GM12878 (cell line): ENCODE data around the gene PPP1R13B. TPM values are rescaled to one million over a fixed set of nuclear protein-coding genes. Genes with fewer than 3 reads are reported as not detected.

Experiments
- BACH1 ChIP-seq: fragments of 450-650 bp; IDR thresholded peaks from 2 replicates; pipeline ENCODE4 v1.6.1; 2017; ENCODE audit warnings: mild to moderate bottlenecking, borderline replicate concordance
- HCFC1 ChIP-seq: fragments of 150-350 bp; IDR thresholded peaks from 2 replicates; pipeline ENCODE4 v1.6.1; 2014; ENCODE audit warnings: low read length
- IKZF1 ChIP-seq: fragments of 450-650 bp; conservative IDR thresholded peaks from 2 replicates; pipeline ENCODE4 v1.6.1; 2017; ENCODE audit warnings: antibody characterized with exemption, mild to moderate bottlenecking
- NRF1 ChIP-seq: conservative IDR thresholded peaks from 2 replicates; pipeline ENCODE4 v1.6.1; 2011; ENCODE audit warnings: mild to moderate bottlenecking, low read depth, low read length, improper control_type of control experiment
- POLR2A ChIP-seq: IDR thresholded peaks from 2 replicates; pipeline ENCODE4 v1.6.1; 2011; ENCODE audit warnings: low read depth, mild to moderate bottlenecking, low read length
- TCF12 ChIP-seq: IDR thresholded peaks from 2 replicates; pipeline ENCODE4 v1.6.1; 2011; ENCODE audit warnings: low read depth, mild to moderate bottlenecking, low read length
- ZBED1 ChIP-seq: IDR thresholded peaks from 2 replicates; pipeline ENCODE4 v1.6.1; 2016; ENCODE audit warnings: borderline replicate concordance
- ZBTB40 ChIP-seq: fragments of 450-650 bp; IDR thresholded peaks from 2 replicates; pipeline ENCODE4 v1.6.1; 2016; ENCODE audit warnings: mild to moderate bottlenecking, moderate library complexity, borderline replicate concordance
- ZNF592 ChIP-seq: fragments of 450-650 bp; IDR thresholded peaks from 2 replicates; pipeline ENCODE4 v1.6.1; 2017; ENCODE audit warnings: mild to moderate bottlenecking, moderate library complexity
- polyA plus RNA-seq, 11 experiments: library from polyadenylated mRNA; depleted of rRNA in 4 of 11; unstranded in 6 of 11; stranded (reverse) in 5 of 11; fragments of >200 nt; fragmentation: Nextera tagmentation in 4 of 11; fragmentation: Illumina TruSeq in 1 of 11; extraction: Ambion mirVana in 4 of 11; extraction: Trizol in 1 of 11; gene quantifications; 1 replicate in 1 of 11; 2 replicates in 10 of 11; pipeline versions ENCODE4 v1.2.1 to v1.2.3, GENCODE V29; 2011 to 2016; ENCODE audit warnings: inconsistent platforms in 2 of 11, missing spikeins in 2 of 11, low read depth in 1 of 11
- total RNA-seq, 4 experiments: library from RNA; depleted of rRNA in 3 of 4; stranded (reverse); fragments of >200 nt in 3 of 4; fragmentation: Illumina TruSeq in 1 of 4; extraction: Trizol in 1 of 4; gene quantifications; 2 replicates each; pipeline versions ENCODE4 v1.2.1 to v1.2.3, GENCODE V29; 2013 to 2021

PPP1R13B gene
- total and polyA plus RNA-seq, 10 of the 15 experiments (the other 5 are each of a cell fraction or from before 2014, with no cell fraction given) = 0.16 to 8.1 (median 3.2) TPM

GRCh38 chr14:103698380-103699260 is 148.8 kb downstream of the PPP1R13B start (continued):
- TF ChIP-seq ZNF592 = no peak
- TF ChIP-seq NRF1 = no peak
- TF ChIP-seq ZBTB40 = no peak
- no peak for TF ChIP-seq IKZF1
- 0 out of 2 replicates have a peak, but pooled peaks have one; percentile 5 for TF ChIP-seq TCF12
- TF ChIP-seq ZBED1 = no peak
- no peak for TF ChIP-seq BACH1
- TF ChIP-seq HCFC1 = no peak
- TF ChIP-seq POLR2A = peak; percentile 70; the same call in 1 of the 2 replicates
